K562 (cell line): ENCODE measurements around the gene GCDH. TPM values are rescaled to one million over a fixed set of nuclear protein-coding genes. Genes with fewer than 3 reads are reported as not detected.

Source experiments
- BDP1 ChIP-seq: IDR thresholded peaks from 3 replicates; pipeline ENCODE4 v1.6.1; 2011; ENCODE audit not compliant: insufficient read length, insufficient read depth
- BRD4 ChIP-seq: fragments of 200-600 bp; sonication (generic); IDR thresholded peaks from 2 replicates; pipeline ENCODE4 v1.6.1; 2017; ENCODE audit warnings: inconsistent platforms
- BRD9 ChIP-seq: fragments of 450-650 bp; IDR thresholded peaks from 2 replicates; pipeline ENCODE4 v1.6.1; 2018; ENCODE audit warnings: low read depth; ENCODE audit not compliant: partially characterized antibody
- BRF1 ChIP-seq: IDR thresholded peaks from 3 replicates; pipeline ENCODE4 v1.6.1; 2011; ENCODE audit warnings: borderline replicate concordance, mild to moderate bottlenecking; ENCODE audit not compliant: insufficient read length; ENCODE audit errors: extremely low read depth
- CBX5 ChIP-seq: IDR thresholded peaks from 2 replicates; pipeline ENCODE4 v1.6.1; 2014; ENCODE audit warnings: low read depth, borderline replicate concordance
- FOS ChIP-seq: IDR thresholded peaks from 3 replicates; pipeline ENCODE4 v1.6.1; 2011; ENCODE audit not compliant: insufficient read length; ENCODE audit errors: extremely low read depth
- ILF3 ChIP-seq: fragments of 450-650 bp; IDR thresholded peaks from 2 replicates; pipeline ENCODE4 v1.6.1; 2018; ENCODE audit warnings: antibody characterized with exemption, mild to moderate bottlenecking, moderate library complexity, borderline replicate concordance
- JUND ChIP-seq, 2 experiments: IDR thresholded peaks; 2 replicates in 1 of 2; 3 replicates in 1 of 2; pipeline ENCODE4 v1.6.1; 2011; ENCODE audit warnings: borderline replicate concordance in 2 of 2, low read depth in 2 of 2, low read length in 2 of 2, improper control_type of control experiment in 1 of 2, missing biosample characterization in 1 of 2, missing genetic modification characterization in 1 of 2, missing genetic modification reagents in 1 of 2
- MTA1 ChIP-seq: fragments of 450-650 bp; IDR thresholded peaks from 2 replicates; pipeline ENCODE4 v1.6.1; 2017; ENCODE audit warnings: borderline replicate concordance
- NR2C2 ChIP-seq, 2 experiments: fragments of 200-800 bp in 1 of 2; sonication (Bioruptor generic) in 1 of 2; sonication (generic) in 1 of 2; formaldehyde crosslinking in 1 of 2; IDR thresholded peaks; 2 replicates each; pipeline versions ENCODE4 v1.6.1 to v1.8.0; 2016 to 2022; ENCODE audit warnings: mild to moderate bottlenecking in 1 of 2, missing compliant biosample characterization in 1 of 2, missing genetic modification characterization in 1 of 2, missing genetic modification reagents in 1 of 2
- POLR3G ChIP-seq: IDR thresholded peaks from 2 replicates; pipeline ENCODE4 v1.6.1; 2011; ENCODE audit not compliant: insufficient read length, insufficient replicate concordance; ENCODE audit errors: extremely low read depth
- SAP30 ChIP-seq: fragments of 200-600 bp; sonication (generic); IDR thresholded peaks from 2 replicates; pipeline ENCODE4 v1.6.1; 2012; ENCODE audit warnings: borderline replicate concordance, low read depth, mild to moderate bottlenecking, moderate library complexity, low read length, control low read depth, inconsistent platforms; ENCODE audit not compliant: insufficient read depth, poor library complexity, severe bottlenecking
- SRSF7 ChIP-seq: fragments of 200-400 bp; formaldehyde crosslinking; optimal IDR thresholded peaks from 2 replicates; pipeline ENCODE3; 2017; ENCODE audit warnings: mild to moderate bottlenecking, low read depth, low read length
- SUPT5H ChIP-seq: fragments of 450-650 bp; IDR thresholded peaks from 2 replicates; pipeline ENCODE4 v1.6.1; 2016
- YBX1 ChIP-seq: fragments of 450-650 bp; IDR thresholded peaks from 2 replicates; pipeline ENCODE4 v1.7.1; 2016; ENCODE audit warnings: mild to moderate bottlenecking
- ZNF318 ChIP-seq, 2 experiments: fragments of 450-650 bp; IDR thresholded peaks; 2 replicates each; pipeline ENCODE4 v1.6.1; 2016; ENCODE audit warnings: mild to moderate bottlenecking in 2 of 2, borderline replicate concordance in 1 of 2, low read depth in 1 of 2, moderate library complexity in 1 of 2
- polyA plus RNA-seq, 8 experiments: library from polyadenylated mRNA; depleted of rRNA in 4 of 8; stranded (reverse) in 5 of 8; unstranded in 3 of 8; fragments of >200 nt; fragmentation: Nextera tagmentation in 2 of 8; fragmentation: Illumina TruSeq in 1 of 8; extraction: Ambion mirVana in 2 of 8; extraction: Trizol in 1 of 8; gene quantifications; 2 replicates each; pipeline versions ENCODE4 v1.2.1 to v1.2.3, GENCODE V29; 2011 to 2014; ENCODE audit warnings: inconsistent platforms in 1 of 8, missing spikeins in 1 of 8
- total RNA-seq, 7 experiments: library from RNA; depleted of rRNA in 6 of 7; stranded (reverse); fragments of >200 nt in 6 of 7; fragmentation: Illumina TruSeq in 2 of 7; extraction: Trizol in 2 of 7; gene quantifications; 2 replicates each; pipeline versions ENCODE4 v1.2.1 to v1.2.3, GENCODE V29; 2011 to 2021; ENCODE audit warnings: low replicate concordance in 1 of 7

GCDH gene
- total and polyA plus RNA-seq, 9 of the 15 experiments (the other 6 are each of a cell fraction or from before 2014, with no cell fraction given), result 2.9 to 50.8 (median 19.1) TPM

GRCh38 chr19:12884926-12885748, 5.8 kb upstream of the GCDH start (continued):
- peak; percentile 63; the same call in 1 of the 2 replicates for TF ChIP-seq NR2C2 (CRISPR knock-in tag; IDR thresholded peaks at IDR 0.05)
- TF ChIP-seq NR2C2 (tag; IDR thresholded peaks at IDR 0.05), result peak; percentile 41
- TF ChIP-seq BRD4, result no peak
- TF ChIP-seq SRSF7, result no peak
- no peak for TF ChIP-seq SAP30
- TF ChIP-seq JUND (IDR thresholded peaks at IDR 0.05; ENCODE audit: borderline replicate concordance, low read depth, low read length), result 0 out of 2 replicates have a peak, but pooled peaks have one; percentile 3
- no peak; the same call in 2 of the 3 replicates for TF ChIP-seq JUND (tag; IDR thresholded peaks at IDR 0.05; ENCODE audit: borderline replicate concordance, low read depth, low read length)
- TF ChIP-seq SUPT5H, result peak; percentile 65; the same call in 1 of the 2 replicates
- TF ChIP-seq POLR3G, result no peak
- TF ChIP-seq ILF3, result no peak
- TF ChIP-seq BRF1, result no peak
- no peak for TF ChIP-seq FOS
- TF ChIP-seq BRD9, result no peak
- no peak for TF ChIP-seq ZNF318 (IDR thresholded peaks at IDR 0.05; ENCODE audit: borderline replicate concordance in 1 of 2, low read depth in 1 of 2)
- no peak for TF ChIP-seq CBX5
- TF ChIP-seq YBX1, result no peak
- no peak for TF ChIP-seq BDP1
- TF ChIP-seq MTA1, result peak; percentile 57; the same call in 1 of the 2 replicates
